ENCODE measurements around the gene FKBP3.

DNA sequence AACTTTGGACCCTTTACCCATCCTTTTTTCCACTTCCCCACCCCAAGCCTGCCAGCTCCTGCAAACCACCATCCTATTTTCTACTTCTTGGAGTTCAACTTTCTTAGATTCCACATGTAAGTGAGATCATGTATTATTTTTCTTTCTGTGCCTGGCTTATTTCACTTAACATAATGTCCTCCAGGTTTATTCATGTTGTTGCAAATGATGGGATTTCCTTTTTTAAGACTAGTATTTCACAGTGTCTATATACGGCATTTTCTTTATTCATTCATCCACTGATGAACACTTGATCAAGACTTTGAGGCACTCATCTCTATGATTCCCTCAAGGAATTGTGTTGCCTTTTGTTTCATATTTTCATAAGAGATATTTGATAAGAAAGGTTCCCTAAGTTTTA is 56.0 kb downstream of the FKBP3 start:
- TF ChIP-seq, protein P1, sequence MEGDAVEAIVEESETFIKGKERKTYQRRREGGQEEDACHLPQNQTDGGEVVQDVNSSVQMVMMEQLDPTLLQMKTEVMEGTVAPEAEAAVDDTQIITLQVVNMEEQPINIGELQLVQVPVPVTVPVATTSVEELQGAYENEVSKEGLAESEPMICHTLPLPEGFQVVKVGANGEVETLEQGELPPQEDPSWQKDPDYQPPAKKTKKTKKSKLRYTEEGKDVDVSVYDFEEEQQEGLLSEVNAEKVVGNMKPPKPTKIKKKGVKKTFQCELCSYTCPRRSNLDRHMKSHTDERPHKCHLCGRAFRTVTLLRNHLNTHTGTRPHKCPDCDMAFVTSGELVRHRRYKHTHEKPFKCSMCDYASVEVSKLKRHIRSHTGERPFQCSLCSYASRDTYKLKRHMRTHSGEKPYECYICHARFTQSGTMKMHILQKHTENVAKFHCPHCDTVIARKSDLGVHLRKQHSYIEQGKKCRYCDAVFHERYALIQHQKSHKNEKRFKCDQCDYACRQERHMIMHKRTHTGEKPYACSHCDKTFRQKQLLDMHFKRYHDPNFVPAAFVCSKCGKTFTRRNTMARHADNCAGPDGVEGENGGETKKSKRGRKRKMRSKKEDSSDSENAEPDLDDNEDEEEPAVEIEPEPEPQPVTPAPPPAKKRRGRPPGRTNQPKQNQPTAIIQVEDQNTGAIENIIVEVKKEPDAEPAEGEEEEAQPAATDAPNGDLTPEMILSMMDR (IDR thresholded peaks at IDR 0.05 in 8 of 11, conservative IDR thresholded peaks at IDR 0.05 in 3 of 11), result no peak
- TF ChIP-seq POLR2AphosphoS5 (IDR thresholded peaks at IDR 0.05), result no peak

Data from spleen (tissue), 7 donors.